ENCODE data around the gene TNFRSF8. TPM values are rescaled to one million over a fixed set of nuclear protein-coding genes. Genes with fewer than 3 reads are reported as not detected.

The TNFRSF8 gene
- total and polyA plus RNA-seq, 9 of the 15 experiments (the other 6 are each of a cell fraction or from before 2014, with no cell fraction given), result 3.5 to 38.4 (median 17.1) TPM

DNA sequence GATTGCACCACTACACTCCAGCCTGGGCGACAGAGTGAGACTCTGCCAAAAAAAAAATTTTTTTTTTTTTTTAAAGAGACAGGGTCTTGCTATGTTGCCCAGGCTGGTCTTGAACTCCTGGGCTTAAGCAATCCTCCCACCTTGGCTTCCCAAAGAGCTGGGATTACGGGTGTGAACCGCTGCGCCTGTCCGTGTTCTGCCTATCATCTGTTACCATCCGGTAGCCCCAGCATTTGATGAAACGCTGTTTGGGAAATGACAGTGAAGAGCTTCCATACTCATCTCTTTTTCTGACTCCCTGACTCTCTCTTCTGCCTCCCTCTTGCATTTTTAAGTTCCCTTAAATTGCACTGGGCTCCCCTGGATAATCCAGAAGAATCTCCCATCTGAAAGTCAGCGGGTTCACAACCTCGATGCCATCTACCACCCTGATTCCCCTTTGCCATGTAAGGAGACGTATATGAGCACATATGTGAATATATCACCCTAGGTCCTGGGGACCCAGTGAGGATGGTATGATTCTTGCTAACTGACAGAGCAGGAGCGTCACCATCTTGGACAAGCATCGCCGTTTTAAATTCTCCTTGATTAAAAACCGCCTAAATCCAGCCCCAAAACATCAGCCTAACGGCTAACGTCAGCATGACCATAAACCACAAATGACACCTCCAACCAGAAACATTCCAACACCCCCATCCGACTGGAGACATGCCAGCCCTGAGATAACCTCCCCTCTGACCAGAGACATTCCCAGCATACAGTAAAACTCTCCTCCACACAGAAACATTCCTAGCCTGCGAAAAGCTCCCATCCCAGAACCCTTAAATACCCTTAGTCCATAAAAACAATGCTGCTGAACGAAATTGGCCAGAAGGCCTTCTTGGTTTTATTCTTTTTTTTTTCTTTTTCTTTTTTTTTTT is 12.4 kb downstream of the TNFRSF8 start (continued):
- TF ChIP-seq, protein P1, sequence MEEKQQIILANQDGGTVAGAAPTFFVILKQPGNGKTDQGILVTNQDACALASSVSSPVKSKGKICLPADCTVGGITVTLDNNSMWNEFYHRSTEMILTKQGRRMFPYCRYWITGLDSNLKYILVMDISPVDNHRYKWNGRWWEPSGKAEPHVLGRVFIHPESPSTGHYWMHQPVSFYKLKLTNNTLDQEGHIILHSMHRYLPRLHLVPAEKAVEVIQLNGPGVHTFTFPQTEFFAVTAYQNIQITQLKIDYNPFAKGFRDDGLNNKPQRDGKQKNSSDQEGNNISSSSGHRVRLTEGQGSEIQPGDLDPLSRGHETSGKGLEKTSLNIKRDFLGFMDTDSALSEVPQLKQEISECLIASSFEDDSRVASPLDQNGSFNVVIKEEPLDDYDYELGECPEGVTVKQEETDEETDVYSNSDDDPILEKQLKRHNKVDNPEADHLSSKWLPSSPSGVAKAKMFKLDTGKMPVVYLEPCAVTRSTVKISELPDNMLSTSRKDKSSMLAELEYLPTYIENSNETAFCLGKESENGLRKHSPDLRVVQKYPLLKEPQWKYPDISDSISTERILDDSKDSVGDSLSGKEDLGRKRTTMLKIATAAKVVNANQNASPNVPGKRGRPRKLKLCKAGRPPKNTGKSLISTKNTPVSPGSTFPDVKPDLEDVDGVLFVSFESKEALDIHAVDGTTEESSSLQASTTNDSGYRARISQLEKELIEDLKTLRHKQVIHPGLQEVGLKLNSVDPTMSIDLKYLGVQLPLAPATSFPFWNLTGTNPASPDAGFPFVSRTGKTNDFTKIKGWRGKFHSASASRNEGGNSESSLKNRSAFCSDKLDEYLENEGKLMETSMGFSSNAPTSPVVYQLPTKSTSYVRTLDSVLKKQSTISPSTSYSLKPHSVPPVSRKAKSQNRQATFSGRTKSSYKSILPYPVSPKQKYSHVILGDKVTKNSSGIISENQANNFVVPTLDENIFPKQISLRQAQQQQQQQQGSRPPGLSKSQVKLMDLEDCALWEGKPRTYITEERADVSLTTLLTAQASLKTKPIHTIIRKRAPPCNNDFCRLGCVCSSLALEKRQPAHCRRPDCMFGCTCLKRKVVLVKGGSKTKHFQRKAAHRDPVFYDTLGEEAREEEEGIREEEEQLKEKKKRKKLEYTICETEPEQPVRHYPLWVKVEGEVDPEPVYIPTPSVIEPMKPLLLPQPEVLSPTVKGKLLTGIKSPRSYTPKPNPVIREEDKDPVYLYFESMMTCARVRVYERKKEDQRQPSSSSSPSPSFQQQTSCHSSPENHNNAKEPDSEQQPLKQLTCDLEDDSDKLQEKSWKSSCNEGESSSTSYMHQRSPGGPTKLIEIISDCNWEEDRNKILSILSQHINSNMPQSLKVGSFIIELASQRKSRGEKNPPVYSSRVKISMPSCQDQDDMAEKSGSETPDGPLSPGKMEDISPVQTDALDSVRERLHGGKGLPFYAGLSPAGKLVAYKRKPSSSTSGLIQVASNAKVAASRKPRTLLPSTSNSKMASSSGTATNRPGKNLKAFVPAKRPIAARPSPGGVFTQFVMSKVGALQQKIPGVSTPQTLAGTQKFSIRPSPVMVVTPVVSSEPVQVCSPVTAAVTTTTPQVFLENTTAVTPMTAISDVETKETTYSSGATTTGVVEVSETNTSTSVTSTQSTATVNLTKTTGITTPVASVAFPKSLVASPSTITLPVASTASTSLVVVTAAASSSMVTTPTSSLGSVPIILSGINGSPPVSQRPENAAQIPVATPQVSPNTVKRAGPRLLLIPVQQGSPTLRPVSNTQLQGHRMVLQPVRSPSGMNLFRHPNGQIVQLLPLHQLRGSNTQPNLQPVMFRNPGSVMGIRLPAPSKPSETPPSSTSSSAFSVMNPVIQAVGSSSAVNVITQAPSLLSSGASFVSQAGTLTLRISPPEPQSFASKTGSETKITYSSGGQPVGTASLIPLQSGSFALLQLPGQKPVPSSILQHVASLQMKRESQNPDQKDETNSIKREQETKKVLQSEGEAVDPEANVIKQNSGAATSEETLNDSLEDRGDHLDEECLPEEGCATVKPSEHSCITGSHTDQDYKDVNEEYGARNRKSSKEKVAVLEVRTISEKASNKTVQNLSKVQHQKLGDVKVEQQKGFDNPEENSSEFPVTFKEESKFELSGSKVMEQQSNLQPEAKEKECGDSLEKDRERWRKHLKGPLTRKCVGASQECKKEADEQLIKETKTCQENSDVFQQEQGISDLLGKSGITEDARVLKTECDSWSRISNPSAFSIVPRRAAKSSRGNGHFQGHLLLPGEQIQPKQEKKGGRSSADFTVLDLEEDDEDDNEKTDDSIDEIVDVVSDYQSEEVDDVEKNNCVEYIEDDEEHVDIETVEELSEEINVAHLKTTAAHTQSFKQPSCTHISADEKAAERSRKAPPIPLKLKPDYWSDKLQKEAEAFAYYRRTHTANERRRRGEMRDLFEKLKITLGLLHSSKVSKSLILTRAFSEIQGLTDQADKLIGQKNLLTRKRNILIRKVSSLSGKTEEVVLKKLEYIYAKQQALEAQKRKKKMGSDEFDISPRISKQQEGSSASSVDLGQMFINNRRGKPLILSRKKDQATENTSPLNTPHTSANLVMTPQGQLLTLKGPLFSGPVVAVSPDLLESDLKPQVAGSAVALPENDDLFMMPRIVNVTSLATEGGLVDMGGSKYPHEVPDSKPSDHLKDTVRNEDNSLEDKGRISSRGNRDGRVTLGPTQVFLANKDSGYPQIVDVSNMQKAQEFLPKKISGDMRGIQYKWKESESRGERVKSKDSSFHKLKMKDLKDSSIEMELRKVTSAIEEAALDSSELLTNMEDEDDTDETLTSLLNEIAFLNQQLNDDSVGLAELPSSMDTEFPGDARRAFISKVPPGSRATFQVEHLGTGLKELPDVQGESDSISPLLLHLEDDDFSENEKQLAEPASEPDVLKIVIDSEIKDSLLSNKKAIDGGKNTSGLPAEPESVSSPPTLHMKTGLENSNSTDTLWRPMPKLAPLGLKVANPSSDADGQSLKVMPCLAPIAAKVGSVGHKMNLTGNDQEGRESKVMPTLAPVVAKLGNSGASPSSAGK (IDR thresholded peaks at IDR 0.05), result peak; percentile 78
- TF ChIP-seq NCOA6 (IDR thresholded peaks at IDR 0.05) (no peak), XRCC3 (IDR thresholded peaks at IDR 0.05) (no peak), ZSCAN32 (CRISPR knock-in tag; IDR thresholded peaks at IDR 0.05) (peak; percentile 91), ZNF384 (IDR thresholded peaks at IDR 0.05; ENCODE audit: low read depth, low read length) (peak; percentile 84), EWSR1 (IDR thresholded peaks at IDR 0.05; ENCODE audit: borderline replicate concordance, low read depth, partially characterized antibody) (no peak), ZNF253 (CRISPR knock-in tag; conservative IDR thresholded peaks at IDR 0.05) (no peak), NRF1 (conservative IDR thresholded peaks at IDR 0.05 in 1 of 2, IDR thresholded peaks at IDR 0.05 in 1 of 2) (peak; percentile 28 to 44; a peak in 2 of 4 replicates), MYNN (IDR thresholded peaks at IDR 0.05) (0 out of 2 replicates have a peak, but pooled peaks have one; percentile 28), MYNN (CRISPR knock-in tag; IDR thresholded peaks at IDR 0.05) (no peak), KDM5B (IDR thresholded peaks at IDR 0.05; ENCODE audit: insufficient replicate concordance, low read depth, low read length) (no peak), ZC3H11A (IDR thresholded peaks at IDR 0.05; ENCODE audit: low read depth, low read length) (no peak), CHD4 (IDR thresholded peaks at IDR 0.05; ENCODE audit: insufficient read depth, insufficient replicate concordance, low read depth, low read length, poor library complexity, severe bottlenecking) (no peak), MXI1 (IDR thresholded peaks at IDR 0.05; ENCODE audit: low read depth, low read length) (no peak), GABPB1 (CRISPR knock-in tag; IDR thresholded peaks at IDR 0.05) (peak; percentile 56; the same call in 1 of the 2 replicates)
